Measurements from ENCODE around the gene RIOK3. TPM values are rescaled to one million over a fixed set of nuclear protein-coding genes. Genes with fewer than 3 reads are reported as not detected.
"Not testable (repeated sequence)": the region's sequence is repeated elsewhere in the genome, so short reads cannot be mapped to it uniquely, and the experiment has no call there.

Gene RIOK3
- polyA plus RNA-seq, 1 experiment: 48.2 TPM

GRCh38 chr18:23503963-23504344, 50.9 kb downstream of the RIOK3 start:
- no peak for DNase-seq (ENCODE audit: low read depth, low spot score)
- Histone ChIP-seq H3K27ac (ENCODE audit: low read depth, low read length) (no peak overlapping the region), H3K9me3 (ENCODE audit: control insufficient read depth, insufficient read depth, low read length) (no peaks in the 10 kb centered on the region), H3K4me3 (ENCODE audit: low read depth, low read length) (peak overlapping the region; percentile 83), H3K27me3 (ENCODE audit: control insufficient read depth, insufficient read depth, low read length) (no peaks in the 10 kb centered on the region)
- no peak for TF ChIP-seq CTCF (IDR thresholded peaks at IDR 0.05; ENCODE audit: low read depth, low read length)
- CTCF ChIA-PET: interaction anchor here (0.6 kb wide), 1 partner anchor 129 kb away, joined by 3 read pairs; no protein-coding TSS in a partner anchor
- POLR2A ChIA-PET: interaction anchor here (0.6 kb wide), 1 partner anchor 21 kb away, joined by 3 read pairs; no protein-coding TSS in a partner anchor

DNA sequence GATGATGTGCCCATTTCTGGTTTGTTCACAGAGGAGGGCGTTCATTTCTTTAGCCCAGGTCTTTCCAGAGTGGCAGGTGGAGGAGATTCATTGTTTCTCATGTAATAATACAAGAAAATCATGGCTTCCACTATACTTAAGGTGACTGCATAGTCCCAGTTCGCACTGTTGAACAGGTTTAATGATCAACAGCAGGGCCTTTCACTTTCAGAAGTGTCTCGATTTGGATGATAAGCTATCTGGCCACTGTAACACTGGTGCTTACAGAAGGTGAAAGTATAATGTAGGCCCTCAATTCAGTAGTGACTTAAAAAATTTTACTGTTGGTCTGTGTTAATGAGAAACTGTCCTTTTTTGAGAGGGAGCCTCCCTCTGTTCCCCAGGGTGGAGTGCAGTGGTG, 51.6 kb downstream of the RIOK3 start:
- ChIA-PET CTCF (interaction anchor here (0.6 to 2.4 kb wide), 6 partner anchors 11 to 238 kb away, joined by 3 to 18 read pairs (median 3); no protein-coding TSS in a partner anchor), POLR2A (interaction anchor here (0.5 to 0.6 kb wide), 2 partner anchors 26 to 1848 kb away, joined by 3 to 4 read pairs; no protein-coding TSS in a partner anchor)
- no peak for TF ChIP-seq CTCF (IDR thresholded peaks at IDR 0.05; ENCODE audit: low read depth, low read length)
- Histone ChIP-seq H3K27me3 (ENCODE audit: control insufficient read depth, insufficient read depth, low read length) (no peaks in the 10 kb centered on the region), H3K27ac (ENCODE audit: low read depth, low read length) (no peak overlapping the region), H3K4me3 (ENCODE audit: low read depth, low read length) (peak overlapping the region; percentile 83; the same call in 1 of the 2 replicates), H3K9me3 (ENCODE audit: control insufficient read depth, insufficient read depth, low read length) (no peaks in the 10 kb centered on the region)
- no peak for DNase-seq (ENCODE audit: low read depth, low spot score)

GRCh38 chr18:23506393-23506792, 53.3 kb downstream of the RIOK3 start:
- POLR2A ChIA-PET: no interaction called here
- DNase-seq (ENCODE audit: low read depth, low spot score): no peak
- Histone ChIP-seq H3K27ac (ENCODE audit: low read depth, low read length) (no peak overlapping the region), H3K27me3 (ENCODE audit: control insufficient read depth, insufficient read depth, low read length) (no peaks in the 10 kb centered on the region), H3K4me3 (ENCODE audit: low read depth, low read length) (no peak overlapping the region), H3K9me3 (ENCODE audit: control insufficient read depth, insufficient read depth, low read length) (no peaks in the 10 kb centered on the region)
- CTCF ChIA-PET: interaction anchor here (1.5 to 2.4 kb wide), 2 partner anchors 9 to 62 kb away, joined by 3 to 18 read pairs; no protein-coding TSS in a partner anchor
- no peak for TF ChIP-seq CTCF (IDR thresholded peaks at IDR 0.05; ENCODE audit: low read depth, low read length)

DNA sequence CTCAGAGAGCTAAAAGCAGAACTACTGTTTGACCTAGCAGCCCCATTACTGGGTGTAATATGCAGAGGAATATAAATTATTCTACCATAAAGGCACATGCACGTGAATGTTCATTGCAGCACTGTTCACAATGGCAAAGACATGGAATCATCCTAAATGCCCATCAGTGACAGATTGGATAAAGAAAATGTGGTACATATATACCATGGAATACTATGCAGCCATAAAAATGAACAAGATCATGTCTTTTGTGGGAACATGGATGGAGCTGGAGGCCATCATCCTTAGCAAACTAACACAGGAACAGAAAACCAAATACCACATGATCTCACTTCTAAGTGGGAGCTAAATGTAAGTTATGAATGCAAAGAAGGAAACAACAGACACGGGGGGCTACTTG, 57.8 kb downstream of the RIOK3 start:
- DNase-seq (ENCODE audit: low read depth, low spot score); H3K27ac ChIP-seq (ENCODE audit: low read depth, low read length); H3K27me3 ChIP-seq (ENCODE audit: control insufficient read depth, insufficient read depth, low read length); H3K9me3 ChIP-seq (ENCODE audit: control insufficient read depth, insufficient read depth, low read length); H3K4me3 ChIP-seq (ENCODE audit: low read depth, low read length): not testable (repeated sequence)
- ChIA-PET CTCF (interaction anchor here (1.4 to 2.3 kb wide), 2 partner anchors 13 to 192 kb away, joined by 5 to 11 read pairs; no protein-coding TSS in a partner anchor), POLR2A (interaction anchor here (0.6 to 0.7 kb wide), 2 partner anchors 12 to 503 kb away, joined by 4 read pairs; no protein-coding TSS in a partner anchor)

DNA sequence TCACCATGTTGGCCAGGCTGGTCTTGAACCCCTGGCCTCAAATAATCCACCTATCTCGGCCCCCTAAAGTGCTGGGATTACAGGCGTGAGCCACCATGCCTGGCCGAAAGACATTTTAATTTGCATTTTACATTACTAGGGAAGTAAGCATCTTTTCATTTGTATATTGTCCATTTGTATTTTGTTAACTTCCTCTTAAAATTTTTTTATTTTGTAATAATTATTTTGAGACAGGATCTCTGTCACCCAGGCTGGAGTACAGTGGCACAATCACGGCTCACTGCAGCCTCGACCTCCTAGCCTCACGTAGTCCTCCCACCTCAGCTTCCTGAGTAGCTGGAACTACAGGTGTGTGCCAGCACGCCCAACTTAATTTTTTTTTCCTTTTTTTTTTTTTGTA, 59.1 kb downstream of the RIOK3 start:
- POLR2A ChIA-PET: interaction anchor here (0.6 kb wide), 1 partner anchor 51 kb away, joined by 6 read pairs; no protein-coding TSS in a partner anchor
- H3K27ac ChIP-seq (ENCODE audit: low read depth, low read length); H3K9me3 ChIP-seq (ENCODE audit: control insufficient read depth, insufficient read depth, low read length); H3K4me3 ChIP-seq (ENCODE audit: low read depth, low read length); DNase-seq (ENCODE audit: low read depth, low spot score); H3K27me3 ChIP-seq (ENCODE audit: control insufficient read depth, insufficient read depth, low read length): not testable (repeated sequence)
- CTCF ChIA-PET: interaction anchor here (1.2 kb wide), 1 partner anchor 191 kb away, joined by 4 read pairs; no protein-coding TSS in a partner anchor

DNA sequence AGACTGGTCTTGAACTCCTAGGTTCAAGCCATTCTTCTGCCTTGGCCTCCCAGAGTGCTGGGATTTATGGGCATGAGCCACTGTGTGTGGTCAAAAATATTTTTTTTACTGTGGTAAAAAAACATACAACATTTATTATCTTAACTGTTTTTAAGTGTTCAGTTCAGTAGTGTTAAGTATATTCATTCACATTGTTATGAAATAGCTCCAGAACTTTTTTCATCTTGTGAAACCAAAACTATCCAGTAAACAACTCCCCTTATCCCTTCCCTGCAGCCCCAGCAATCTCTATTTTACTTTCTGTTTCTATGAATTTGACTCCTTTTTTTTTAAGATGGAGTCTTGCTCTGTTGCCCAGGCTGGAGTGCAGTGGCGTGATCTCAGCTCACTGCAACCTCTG, 59.6 kb downstream of the RIOK3 start:
- Histone ChIP-seq H3K27me3 (ENCODE audit: control insufficient read depth, insufficient read depth, low read length) (no peaks in the 10 kb centered on the region), H3K9me3 (ENCODE audit: control insufficient read depth, insufficient read depth, low read length) (no peaks in the 10 kb centered on the region), H3K4me3 (ENCODE audit: low read depth, low read length) (no peak overlapping the region), H3K27ac (ENCODE audit: low read depth, low read length) (no peak overlapping the region)
- DNase-seq (ENCODE audit: low read depth, low spot score): no peak
- ChIA-PET POLR2A (interaction anchor here (0.6 kb wide), 1 partner anchor 51 kb away, joined by 6 read pairs; no protein-coding TSS in a partner anchor), CTCF (interaction anchor here (1.2 kb wide), 1 partner anchor 190 kb away, joined by 4 read pairs; no protein-coding TSS in a partner anchor)
- TF ChIP-seq CTCF (IDR thresholded peaks at IDR 0.05; ENCODE audit: low read depth, low read length): no peak
